HepG2 (cell line): Measurements from ENCODE around the gene PLGRKT. TPM values are rescaled to one million over a fixed set of nuclear protein-coding genes. Genes with fewer than 3 reads are reported as not detected.

Source experiments
- ATAC-seq: fragments of 200-7000 bp; cut with Tn5 transposase; 3 replicates; pipeline ENCODE4 v1.9.1; 2020; ENCODE audit warnings: mild to moderate bottlenecking, moderate library complexity
- BruUV-seq: library from RNA; stranded (reverse); fragments of 400-500 nt; replicated peaks from 2 replicates; lab custom pipeline; 2021; lab: Mats Ljungman, UMichigan
- CTCF ChIA-PET: fragments of 300-600 bp; formaldehyde crosslinking; extraction: SDS; loops from one replicate; lab custom pipeline; 2021; ENCODE audit warnings: low total read pairs, inconsistent platforms, low intra/inter-chr PET ratio; lab: Yijun Ruan, JAX
- POLR2A ChIA-PET: fragments of 350-600 bp; sonication (Branson Sonifier 250); formaldehyde crosslinking; loops from one replicate; lab custom pipeline; 2020; ENCODE audit warnings: antibody characterized with exemption, inconsistent platforms; lab: Yijun Ruan, JAX
- DNase-seq: peaks from one replicate; pipeline ENCODE4 v3.0.0-alpha.2; 2015; ENCODE audit warnings: low spot score
- FAIRE-seq: peaks from 3 replicates; lab custom pipeline; 2011; peaks lifted over from hg19 to GRCh38; lab: Jason Lieb, UNC
- H2AFZ ChIP-seq: one replicate; pipeline ENCODE4 v1.6.1; 2011; ENCODE audit warnings: low read length, inconsistent platforms
- H3K27ac ChIP-seq: fragments of 300-600 bp; 3 replicates; pipeline ENCODE4 v1.8.0; 2011; ENCODE audit warnings: mixed run types, mild to moderate bottlenecking, mixed read lengths, low read length, inconsistent platforms; ENCODE audit not compliant: insufficient read depth; ENCODE audit errors: extremely low read length
- H3K27me3 ChIP-seq, 2 experiments: fragments of 200-600 bp in 1 of 2; 2 replicates in 1 of 2; 3 replicates in 1 of 2; pipeline versions ENCODE4 v1.6.0 to v1.8.0; 2011; ENCODE audit warnings: low read length in 2 of 2, mild to moderate bottlenecking in 2 of 2, moderate library complexity in 2 of 2, inconsistent platforms in 1 of 2; ENCODE audit not compliant: insufficient read depth in 2 of 2, control insufficient read depth in 1 of 2
- H3K36me3 ChIP-seq, 2 experiments: fragments of 200-600 bp in 1 of 2; replicated peaks in 1 of 2; 2 replicates in 1 of 2; 3 replicates in 1 of 2; pipeline versions ENCODE4 v1.5.1 to v1.8.0; 2011; ENCODE audit warnings: low read length in 2 of 2, inconsistent platforms in 1 of 2; ENCODE audit not compliant: insufficient read depth in 2 of 2, control insufficient read depth in 1 of 2
- H3K4me1 ChIP-seq: 2 replicates; pipeline ENCODE4 v1.5.1; 2012; ENCODE audit warnings: low read length, inconsistent platforms; ENCODE audit not compliant: insufficient read depth
- H3K4me2 ChIP-seq: 2 replicates; pipeline ENCODE4 v1.6.0; 2011; ENCODE audit warnings: low read depth, low read length, inconsistent platforms
- H3K4me3 ChIP-seq, 3 experiments: fragments of 200-600 bp in 1 of 3; sonication (generic), shearing (Covaris generic) in 1 of 3; replicated peaks in 1 of 3; 2 replicates each; pipeline ENCODE4 v1.5.1; 2011 to 2016; ENCODE audit warnings: low read length in 3 of 3, inconsistent platforms in 2 of 3, low read depth in 2 of 3, mild to moderate bottlenecking in 2 of 3, control low read depth in 1 of 3, mixed read lengths in 1 of 3; ENCODE audit not compliant: insufficient read depth in 1 of 3
- H3K79me2 ChIP-seq: one replicate; pipeline ENCODE4 v1.6.1; 2011; ENCODE audit warnings: low read length, inconsistent platforms; ENCODE audit not compliant: insufficient read depth
- H3K9ac ChIP-seq: 2 replicates; pipeline ENCODE4 v1.6.0; 2011; ENCODE audit warnings: mild to moderate bottlenecking, low read depth, low read length, inconsistent platforms; ENCODE audit not compliant: insufficient read depth
- H3K9me3 ChIP-seq: 2 replicates; pipeline ENCODE4 v1.5.1; 2012; ENCODE audit warnings: mild to moderate bottlenecking, low read length
- H4K20me1 ChIP-seq: 2 replicates; pipeline ENCODE4 v1.6.0; 2011; ENCODE audit warnings: inconsistent platforms, mild to moderate bottlenecking, low read length, moderate library complexity; ENCODE audit not compliant: insufficient read depth
- ASH2L ChIP-seq: fragments of 300-600, 200-600 bp; sonication (generic); IDR thresholded peaks from 2 replicates; pipeline ENCODE4 v1.7.0; 2017; ENCODE audit warnings: low read depth, mild to moderate bottlenecking, moderate library complexity, mixed read lengths, low read length; ENCODE audit not compliant: insufficient read length
- CTCF ChIP-seq: sonication (generic); formaldehyde crosslinking; IDR thresholded peaks from 2 replicates; pipeline ENCODE4 v1.5.0; 2020; ENCODE audit warnings: mild to moderate bottlenecking, missing genetic modification reagents, moderate library complexity
- ELF1 ChIP-seq: sonication (generic); formaldehyde crosslinking; IDR thresholded peaks from 2 replicates; pipeline ENCODE4 v1.4.0; 2020; ENCODE audit warnings: missing genetic modification reagents
- HNF4G ChIP-seq, 2 experiments: sonication (generic) in 1 of 2; formaldehyde crosslinking in 1 of 2; IDR thresholded peaks; 2 replicates each; pipeline versions ENCODE4 v1.4.0 to v1.6.1; 2011 to 2020; ENCODE audit warnings: borderline replicate concordance in 2 of 2, low read depth in 2 of 2, mild to moderate bottlenecking in 2 of 2, low read length in 1 of 2, missing genetic modification reagents in 1 of 2, moderate library complexity in 1 of 2
- JUND ChIP-seq: sonication (generic); formaldehyde crosslinking; IDR thresholded peaks from 2 replicates; pipeline ENCODE4 v1.8.0; 2022; ENCODE audit warnings: mild to moderate bottlenecking, missing genetic modification reagents
- KLF16 ChIP-seq, 2 experiments: sonication (generic) in 1 of 2; formaldehyde crosslinking in 1 of 2; IDR thresholded peaks; 2 replicates each; pipeline versions ENCODE4 v1.6.1 to v1.8.0; 2016 to 2023; ENCODE audit warnings: missing genetic modification reagents in 2 of 2, missing compliant biosample characterization in 1 of 2
- LCORL ChIP-seq, 2 experiments: fragments of 450-650 bp in 1 of 2; sonication (generic) in 1 of 2; formaldehyde crosslinking in 1 of 2; IDR thresholded peaks; 2 replicates each; pipeline versions ENCODE4 v1.5.0 to v1.6.1; 2017 to 2020; ENCODE audit warnings: antibody characterized with exemption in 1 of 2, missing genetic modification reagents in 1 of 2
- NFE2 ChIP-seq: sonication (generic); formaldehyde crosslinking; IDR thresholded peaks from 2 replicates; pipeline ENCODE4 v1.4.0; 2020; ENCODE audit warnings: missing genetic modification reagents
- PRMT3 ChIP-seq: sonication (generic); formaldehyde crosslinking; IDR thresholded peaks from 2 replicates; pipeline ENCODE4 v1.8.1; 2022; ENCODE audit warnings: low read depth, mild to moderate bottlenecking, moderate library complexity, missing genetic modification reagents, borderline replicate concordance
- SCMH1 ChIP-seq: sonication (generic); formaldehyde crosslinking; IDR thresholded peaks from 2 replicates; pipeline ENCODE4 v1.9.0; 2021; ENCODE audit warnings: missing genetic modification reagents, mild to moderate bottlenecking, borderline replicate concordance
- SMARCC2 ChIP-seq: fragments of 450-650 bp; IDR thresholded peaks from 2 replicates; pipeline ENCODE4 v1.6.1; 2017; ENCODE audit warnings: antibody characterized with exemption, mild to moderate bottlenecking
- ZEB1 ChIP-seq: IDR thresholded peaks from 2 replicates; pipeline ENCODE4 v1.6.1; 2012; ENCODE audit warnings: mild to moderate bottlenecking, low read depth, inconsistent platforms; ENCODE audit not compliant: insufficient replicate concordance
- ZNF235 ChIP-seq: sonication (generic); formaldehyde crosslinking; IDR thresholded peaks from 2 replicates; pipeline ENCODE4 v1.8.1; 2023; ENCODE audit warnings: mild to moderate bottlenecking, missing genetic modification reagents, borderline replicate concordance
- ZNF329 ChIP-seq: sonication (generic); formaldehyde crosslinking; IDR thresholded peaks from 2 replicates; pipeline ENCODE4 v1.9.0; 2021; ENCODE audit warnings: low read depth, mild to moderate bottlenecking, missing genetic modification reagents
- ZNF431 ChIP-seq: sonication (generic); formaldehyde crosslinking; IDR thresholded peaks from 2 replicates; pipeline ENCODE4 v1.9.0; 2022; ENCODE audit warnings: missing genetic modification reagents, low read depth, mild to moderate bottlenecking, borderline replicate concordance
- ZNF441 ChIP-seq: sonication (generic); formaldehyde crosslinking; IDR thresholded peaks from 2 replicates; pipeline ENCODE4 v1.7.0; 2021; ENCODE audit warnings: missing genetic modification reagents, borderline replicate concordance
- ZNF496 ChIP-seq: sonication (generic); formaldehyde crosslinking; IDR thresholded peaks from 2 replicates; pipeline ENCODE4 v1.8.1; 2023; ENCODE audit warnings: mild to moderate bottlenecking, moderate library complexity, missing genetic modification reagents; ENCODE audit not compliant: insufficient replicate concordance
- ZNF543 ChIP-seq: sonication (generic); formaldehyde crosslinking; IDR thresholded peaks from 2 replicates; pipeline ENCODE4 v1.4.0; 2020; ENCODE audit warnings: mild to moderate bottlenecking, missing genetic modification reagents
- WGBS: methylation state at CpG from one replicate; pipeline ENCODE4 v1.1.6; 2017; ENCODE audit warnings: low lambda C conversion rate; 5-methylcytosine and 5-hydroxymethylcytosine counted together
- in situ Hi-C: cut with HindIII; loops from 2 replicates; pipeline ENCODE4 v1.10.0; 2017; ENCODE audit warnings: low pct_unique_long_range_greater_than_20kb; ENCODE audit not compliant: extremely low pct_ligation_motif_present
- intact Hi-C: fragments of 100-400 bp; cut with micrococcal nuclease; formaldehyde crosslinking; loops from one replicate; pipeline ENCODE4 v1.10.0; 2022; ENCODE audit not compliant: unreplicated experiment
- polyA plus RNA-seq, 8 experiments: library from polyadenylated mRNA; depleted of rRNA in 3 of 8; stranded (reverse) in 7 of 8; unstranded in 1 of 8; fragments of >200 nt; fragmentation: Illumina TruSeq in 4 of 8; extraction: Trizol in 4 of 8; gene quantifications; 2 replicates each; pipeline versions ENCODE4 v1.2.1 to v1.2.3, GENCODE V29; 2011 to 2016; ENCODE audit warnings: low read depth in 4 of 8, missing spikeins in 1 of 8, mixed read lengths in 1 of 8; ENCODE audit not compliant: insufficient read depth in 1 of 8
- total RNA-seq, 5 experiments: library from RNA; depleted of rRNA; stranded (reverse); fragments of >200 nt; fragmentation: Illumina TruSeq; extraction: Trizol; gene quantifications; 2 replicates each; pipeline ENCODE4 v1.2.3, GENCODE V29; 2016; ENCODE audit warnings: low read depth in 1 of 5
- TF ChIP-seq, protein P1 (sequence below): IDR thresholded peaks from 2 replicates; pipeline ENCODE4 v1.6.1; 2018; ENCODE audit warnings: missing genetic modification reagents, mild to moderate bottlenecking, missing compliant biosample characterization
- TF ChIP-seq, protein P2 (sequence below): IDR thresholded peaks from 2 replicates; pipeline ENCODE4 v1.6.1; 2016; ENCODE audit warnings: mild to moderate bottlenecking, missing biosample characterization, missing genetic modification reagents

Gene PLGRKT
- total and polyA plus RNA-seq, 2 of the 13 experiments (the other 11 are each of a cell fraction or from before 2014, with no cell fraction given): 5.0 to 15.8 TPM

DNA sequence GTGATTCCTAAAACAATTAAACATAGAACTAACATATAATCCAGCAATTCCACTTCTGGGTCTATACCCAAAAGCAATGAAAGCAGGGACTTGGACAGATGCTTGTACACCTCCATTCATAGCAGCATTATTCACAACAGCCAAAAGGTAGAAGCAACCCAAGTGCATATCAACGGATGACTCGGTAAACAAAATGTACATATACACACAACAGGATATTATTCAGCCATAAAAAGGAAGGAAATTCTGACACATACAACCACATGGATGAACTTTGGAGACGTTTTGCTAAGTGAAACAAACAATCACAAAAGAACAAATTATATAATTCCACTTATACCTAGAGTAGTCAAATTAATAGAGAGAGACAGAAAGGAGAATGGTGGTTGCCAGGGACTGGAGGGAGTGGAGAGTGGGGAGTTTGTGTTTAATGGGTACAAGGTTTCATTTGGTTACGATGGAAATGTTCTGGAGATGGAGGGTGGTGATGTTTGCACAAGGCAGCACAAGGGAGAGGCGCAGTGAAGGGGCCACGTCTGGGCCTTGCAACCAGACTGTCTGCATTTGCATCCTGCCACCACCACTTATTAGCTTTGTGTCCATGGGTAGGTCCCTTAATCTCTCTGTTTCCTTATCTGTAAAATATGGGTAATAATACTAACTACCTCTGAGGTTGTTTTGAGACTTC lies 61.8 kb downstream of the PLGRKT start (continued):
- TF ChIP-seq CTCF (CRISPR knock-in tag): no peak
- TF ChIP-seq ASH2L: no peak
- TF ChIP-seq ELF1 (CRISPR knock-in tag): no peak
- TF ChIP-seq PRMT3 (CRISPR knock-in tag): no peak
- no peak for TF ChIP-seq ZEB1

GRCh38 chr9:5375091-5375490 lies 62.6 kb downstream of the PLGRKT start:
- Histone ChIP-seq H4K20me1 (no peaks in the 10 kb centered on the region), H2AFZ (no peak overlapping the region), H3K27ac (no peak overlapping the region), H3K79me2 (no peaks in the 10 kb centered on the region), H3K9ac (no peak overlapping the region), H3K4me2 (no peak overlapping the region), H3K4me1 (no peaks in the 10 kb centered on the region), H3K36me3 (no peaks in the 10 kb centered on the region), H3K9me3 (no peaks in the 10 kb centered on the region), H3K27me3 (no peaks in the 10 kb centered on the region), H3K4me3 (no peak overlapping the region)
- ATAC-seq (no peak), FAIRE-seq (no peak), DNase-seq (no peak)
- CTCF ChIA-PET: no interaction called here
- intact Hi-C loops: no loop called here
- no TSS peak for BruUV-seq
- 94% methylated on average over 1 of the region's 1 CpG for WGBS
- POLR2A ChIA-PET: no interaction called here
- in situ Hi-C loops: no loop called here
- TF ChIP-seq ZNF431 (CRISPR knock-in tag) (no peak), SCMH1 (CRISPR knock-in tag) (no peak), JUND (no peak), ZNF235 (CRISPR knock-in tag) (no peak), LCORL (IDR thresholded peaks at IDR 0.05) (no peak), LCORL (CRISPR knock-in tag; IDR thresholded peaks at IDR 0.05) (no peak), SMARCC2 (no peak), NFE2 (CRISPR knock-in tag) (no peak), PRMT3 (CRISPR knock-in tag) (no peak), KLF16 (CRISPR knock-in tag; IDR thresholded peaks at IDR 0.05) (no peak), ZNF441 (CRISPR knock-in tag) (no peak), HNF4G (IDR thresholded peaks at IDR 0.05; ENCODE audit: borderline replicate concordance, low read depth, low read length) (no peak), HNF4G (CRISPR knock-in tag; IDR thresholded peaks at IDR 0.05; ENCODE audit: borderline replicate concordance, low read depth) (no peak), ZNF543 (CRISPR knock-in tag) (no peak), ZNF329 (CRISPR knock-in tag) (no peak), ZNF496 (CRISPR knock-in tag) (no peak)
- TF ChIP-seq, protein P1, sequence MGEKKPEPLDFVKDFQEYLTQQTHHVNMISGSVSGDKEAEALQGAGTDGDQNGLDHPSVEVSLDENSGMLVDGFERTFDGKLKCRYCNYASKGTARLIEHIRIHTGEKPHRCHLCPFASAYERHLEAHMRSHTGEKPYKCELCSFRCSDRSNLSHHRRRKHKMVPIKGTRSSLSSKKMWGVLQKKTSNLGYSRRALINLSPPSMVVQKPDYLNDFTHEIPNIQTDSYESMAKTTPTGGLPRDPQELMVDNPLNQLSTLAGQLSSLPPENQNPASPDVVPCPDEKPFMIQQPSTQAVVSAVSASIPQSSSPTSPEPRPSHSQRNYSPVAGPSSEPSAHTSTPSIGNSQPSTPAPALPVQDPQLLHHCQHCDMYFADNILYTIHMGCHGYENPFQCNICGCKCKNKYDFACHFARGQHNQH (CRISPR knock-in tag): no peak
- TF ChIP-seq, protein P2, sequence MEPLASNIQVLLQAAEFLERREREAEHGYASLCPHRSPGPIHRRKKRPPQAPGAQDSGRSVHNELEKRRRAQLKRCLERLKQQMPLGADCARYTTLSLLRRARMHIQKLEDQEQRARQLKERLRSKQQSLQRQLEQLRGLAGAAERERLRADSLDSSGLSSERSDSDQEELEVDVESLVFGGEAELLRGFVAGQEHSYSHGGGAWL (CRISPR knock-in tag): no peak
